ENCODE data around the gene ARL5A.

ARL5A gene

GRCh38 chr2:151815821-151816489, 12.3 kb downstream of the ARL5A start:
- DNase-seq (ENCODE audit: low read depth): no peak
- TF ChIP-seq, protein P1, sequence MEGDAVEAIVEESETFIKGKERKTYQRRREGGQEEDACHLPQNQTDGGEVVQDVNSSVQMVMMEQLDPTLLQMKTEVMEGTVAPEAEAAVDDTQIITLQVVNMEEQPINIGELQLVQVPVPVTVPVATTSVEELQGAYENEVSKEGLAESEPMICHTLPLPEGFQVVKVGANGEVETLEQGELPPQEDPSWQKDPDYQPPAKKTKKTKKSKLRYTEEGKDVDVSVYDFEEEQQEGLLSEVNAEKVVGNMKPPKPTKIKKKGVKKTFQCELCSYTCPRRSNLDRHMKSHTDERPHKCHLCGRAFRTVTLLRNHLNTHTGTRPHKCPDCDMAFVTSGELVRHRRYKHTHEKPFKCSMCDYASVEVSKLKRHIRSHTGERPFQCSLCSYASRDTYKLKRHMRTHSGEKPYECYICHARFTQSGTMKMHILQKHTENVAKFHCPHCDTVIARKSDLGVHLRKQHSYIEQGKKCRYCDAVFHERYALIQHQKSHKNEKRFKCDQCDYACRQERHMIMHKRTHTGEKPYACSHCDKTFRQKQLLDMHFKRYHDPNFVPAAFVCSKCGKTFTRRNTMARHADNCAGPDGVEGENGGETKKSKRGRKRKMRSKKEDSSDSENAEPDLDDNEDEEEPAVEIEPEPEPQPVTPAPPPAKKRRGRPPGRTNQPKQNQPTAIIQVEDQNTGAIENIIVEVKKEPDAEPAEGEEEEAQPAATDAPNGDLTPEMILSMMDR (IDR thresholded peaks at IDR 0.05; ENCODE audit: low read depth, low read length, missing control alignments): no peak
- H3K4me3 ChIP-seq (ENCODE audit: low read depth, low read length): no peak overlapping the region

DNA sequence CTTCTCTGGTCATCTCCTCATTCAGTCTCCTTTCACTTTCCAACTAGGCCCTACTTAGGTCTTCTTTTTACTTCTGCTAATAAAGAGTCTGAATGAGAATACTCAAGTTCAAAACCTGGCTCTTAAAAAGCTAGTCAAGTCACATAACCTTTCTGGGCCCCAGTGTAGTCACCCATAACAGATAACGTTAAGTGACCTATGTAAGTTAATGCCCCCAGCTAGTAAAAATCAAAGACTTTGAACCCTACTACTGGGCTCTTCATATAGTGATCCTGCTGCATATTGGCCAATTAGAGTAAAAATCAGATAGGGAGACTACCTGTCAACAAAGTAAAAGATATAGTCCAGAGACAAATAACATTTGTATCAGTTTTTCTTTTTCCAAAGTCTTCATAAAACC, 17.7 kb downstream of the ARL5A start:
- no peak for DNase-seq (ENCODE audit: low read depth)
- TF ChIP-seq, protein P1 (IDR thresholded peaks at IDR 0.05; ENCODE audit: low read depth, low read length, missing control alignments): no peak

GRCh38 chr2:151809073-151809383, 19.2 kb downstream of the ARL5A start:
- TF ChIP-seq, protein P1 (IDR thresholded peaks at IDR 0.05; ENCODE audit: low read depth, low read length, missing control alignments): no peak
- DNase-seq (ENCODE audit: low read depth): no peak
- no peak overlapping the region for H3K4me3 ChIP-seq (ENCODE audit: low read depth, low read length)

More for the DNA sequence above, 17.7 kb downstream of the ARL5A start:
- H3K4me3 ChIP-seq (ENCODE audit: low read depth, low read length): no peak overlapping the region

DNA sequence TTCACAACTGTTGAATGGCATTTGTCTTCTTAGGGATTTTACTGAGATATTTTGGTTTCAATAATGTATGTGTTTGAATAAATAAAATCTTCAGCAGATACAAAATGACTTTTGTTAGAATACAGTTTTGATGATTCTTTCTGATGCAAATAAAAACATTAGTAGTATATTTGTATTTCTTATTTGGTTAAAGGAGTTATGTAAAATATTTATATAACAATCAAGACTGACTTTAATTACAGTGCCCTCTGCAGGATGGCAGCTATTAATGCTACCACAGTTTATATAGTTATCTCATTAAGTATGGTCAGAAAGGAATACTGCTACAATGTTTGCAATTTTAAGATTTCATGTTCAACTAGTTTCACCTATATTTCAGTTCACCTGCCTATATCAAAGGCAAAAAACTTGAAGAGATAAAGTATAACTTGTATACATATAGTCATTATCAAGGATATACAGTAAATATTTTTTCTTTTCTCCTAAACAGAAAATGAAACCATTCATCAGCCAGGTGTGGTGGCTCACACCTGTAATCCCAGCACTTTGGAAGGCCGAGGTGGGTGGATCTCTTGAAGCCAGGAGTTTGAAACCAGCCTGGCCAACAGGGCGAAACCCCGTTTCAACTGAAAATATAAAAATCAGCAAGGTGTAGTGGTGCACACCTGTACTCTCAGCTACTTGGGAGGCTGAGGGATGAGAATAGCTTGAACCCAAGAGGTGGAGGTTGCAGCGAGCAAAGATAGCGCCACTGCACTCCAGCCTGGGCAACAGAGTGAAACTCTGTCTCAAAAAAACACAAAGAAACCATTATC, 19.8 kb downstream of the ARL5A start:
- TF ChIP-seq, protein P1 (IDR thresholded peaks at IDR 0.05; ENCODE audit: low read depth, low read length, missing control alignments): no peak
- no peak for DNase-seq (ENCODE audit: low read depth)
- H3K4me3 ChIP-seq (ENCODE audit: low read depth, low read length): no peak overlapping the region

GRCh38 chr2:151805961-151806360, 22.3 kb downstream of the ARL5A start:
- DNase-seq (ENCODE audit: low read depth): no peak
- TF ChIP-seq, protein P1 (IDR thresholded peaks at IDR 0.05; ENCODE audit: low read depth, low read length, missing control alignments): no peak
- H3K4me3 ChIP-seq (ENCODE audit: low read depth, low read length): no peak overlapping the region

DNA sequence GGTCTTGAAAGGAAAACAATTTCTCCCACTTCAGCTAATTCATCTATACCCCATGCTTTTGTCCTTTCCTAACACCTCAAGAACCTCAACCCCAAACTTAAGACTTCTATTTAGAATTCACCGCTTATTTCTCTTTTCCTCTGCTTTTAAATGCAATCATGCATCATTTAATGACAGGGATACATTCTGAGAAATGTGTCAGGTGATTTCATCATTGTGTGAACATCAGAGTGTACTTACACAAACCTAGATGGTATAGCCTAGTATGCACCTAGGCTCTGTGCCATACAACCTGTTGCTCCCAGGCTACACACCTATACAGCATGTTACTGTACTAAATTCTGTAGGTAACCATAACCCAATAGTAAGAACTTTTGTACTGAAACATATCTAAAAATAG, 22.9 kb downstream of the ARL5A start:
- TF ChIP-seq, protein P1 (IDR thresholded peaks at IDR 0.05; ENCODE audit: low read depth, low read length, missing control alignments): no peak
- no peak overlapping the region for H3K4me3 ChIP-seq (ENCODE audit: low read depth, low read length)
- no peak for DNase-seq (ENCODE audit: low read depth)
